Calu3 (cell line): ENCODE results near the gene PTPRN2. TPM values are rescaled to one million over a fixed set of nuclear protein-coding genes. Genes with fewer than 3 reads are reported as not detected.

Source experiments
- BruUV-seq: library from RNA; stranded (reverse); fragments of 400-500 nt; replicated peaks from 2 replicates; lab custom pipeline; 2021; lab: Mats Ljungman, UMichigan
- CTCF ChIA-PET: fragments of 300-600 bp; sonication (Branson Sonifier 250); formaldehyde crosslinking; loops from one replicate; lab custom pipeline; 2022; ENCODE audit warnings: antibody characterized with exemption; lab: Charles Lee
- DNase-seq: peaks from one replicate; pipeline ENCODE4 v3.0.0; 2022
- H3K27ac Mint-ChIP-seq: one replicate; pipeline ENCODE4 v1.8.0; 2022; ENCODE audit warnings: mixed read lengths; ENCODE audit not compliant: unreplicated experiment
- H3K27me3 Mint-ChIP-seq: one replicate; pipeline ENCODE4 v1.8.0; 2022; ENCODE audit warnings: mixed read lengths; ENCODE audit not compliant: unreplicated experiment
- H3K36me3 Mint-ChIP-seq: one replicate; pipeline ENCODE4 v1.8.0; 2022; ENCODE audit warnings: mild to moderate bottlenecking, moderate library complexity, mixed read lengths; ENCODE audit not compliant: insufficient read depth, unreplicated experiment
- H3K4me1 Mint-ChIP-seq: one replicate; pipeline ENCODE4 v1.8.0; 2022; ENCODE audit warnings: mild to moderate bottlenecking, low read depth, mixed read lengths; ENCODE audit not compliant: unreplicated experiment
- H3K4me3 Mint-ChIP-seq: one replicate; pipeline ENCODE4 v1.8.0; 2022; ENCODE audit warnings: mild to moderate bottlenecking, low read depth, moderate library complexity, mixed read lengths; ENCODE audit not compliant: unreplicated experiment
- H3K9me3 Mint-ChIP-seq: one replicate; pipeline ENCODE4 v1.8.0; 2022; ENCODE audit warnings: low read depth, mixed read lengths; ENCODE audit not compliant: unreplicated experiment
- CTCF ChIP-seq: fragments of 200-600 bp; IDR thresholded peaks from one replicate; pipeline ENCODE4 v1.8.0; 2022; ENCODE audit warnings: antibody characterized with exemption; ENCODE audit not compliant: unreplicated experiment
- intact Hi-C: fragments of 100-400 bp; cut with micrococcal nuclease; formaldehyde crosslinking; loops from one replicate; pipeline ENCODE4 v1.10.0; 2022; ENCODE audit not compliant: unreplicated experiment
- total RNA-seq: library from RNA; stranded (reverse); gene quantifications from 2 replicates; pipeline ENCODE4 v1.2.3, GENCODE V29; 2022

Gene PTPRN2
- total RNA-seq, 1 experiment from 2014 or later: 2.0 TPM

DNA sequence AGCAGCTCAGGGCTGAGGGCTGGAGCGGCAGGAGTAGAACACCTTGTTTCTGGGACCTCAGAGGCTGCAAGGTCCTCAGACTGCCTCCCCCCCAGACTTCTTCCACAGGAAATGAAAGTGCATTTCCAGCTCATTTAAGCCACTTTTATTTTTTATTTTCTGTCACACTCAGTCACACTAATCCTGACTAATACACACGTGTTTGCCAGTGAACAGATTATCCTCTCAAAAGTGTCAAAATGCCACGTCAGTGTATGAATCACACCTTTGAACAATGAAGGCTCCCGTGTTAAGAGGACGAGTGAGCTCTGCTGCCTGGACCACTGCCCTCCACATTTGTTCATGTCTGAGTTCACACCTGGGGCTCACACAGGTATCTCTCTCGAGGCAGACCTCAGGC is 762.3 kb downstream of the PTPRN2 start:
- Mint-ChIP-seq H3K4me3 (no peak overlapping the region), H3K27me3 (no peaks in the 10 kb centered on the region), H3K27ac (no peak overlapping the region), H3K4me1 (no peaks in the 10 kb centered on the region), H3K36me3 (no peaks in the 10 kb centered on the region), H3K9me3 (peaks cover 5% of the 10 kb centered on the region)
- CTCF ChIA-PET: no interaction called here
- no peak for DNase-seq
- intact Hi-C loops: no loop called here
- TF ChIP-seq CTCF: no peak
- no TSS peak for BruUV-seq

- DNase-seq: no peak
- Mint-ChIP-seq H3K27me3 (no peaks in the 10 kb centered on the region), H3K9me3 (peaks cover 5% of the 10 kb centered on the region), H3K4me3 (no peak overlapping the region), H3K4me1 (no peaks in the 10 kb centered on the region), H3K27ac (no peak overlapping the region), H3K36me3 (no peaks in the 10 kb centered on the region)
- TF ChIP-seq CTCF: no peak
- BruUV-seq: no TSS peak
- intact Hi-C loops: no loop called here
- CTCF ChIA-PET: no interaction called here
Measured at GRCh38 chr7:157824819-157825121, 762.9 kb downstream of the PTPRN2 start.

GRCh38 chr7:157824011-157824818 is 763.4 kb downstream of the PTPRN2 start:
- H3K9me3 Mint-ChIP-seq: peaks cover 3% of the 10 kb centered on the region
- no peaks in the 10 kb centered on the region for H3K27me3 Mint-ChIP-seq
- H3K36me3 Mint-ChIP-seq: no peaks in the 10 kb centered on the region
- H3K27ac Mint-ChIP-seq: no peak overlapping the region
- BruUV-seq: no TSS peak
- no peak for TF ChIP-seq CTCF
- H3K4me3 Mint-ChIP-seq: no peak overlapping the region
- intact Hi-C loops: no loop called here
- CTCF ChIA-PET: no interaction called here
- no peak for DNase-seq
- no peaks in the 10 kb centered on the region for H3K4me1 Mint-ChIP-seq

GRCh38 chr7:157822688-157823031 is 765.0 kb downstream of the PTPRN2 start:
- H3K4me1 Mint-ChIP-seq: no peaks in the 10 kb centered on the region
- peaks cover 6% of the 10 kb centered on the region for H3K9me3 Mint-ChIP-seq
- H3K36me3 Mint-ChIP-seq: no peaks in the 10 kb centered on the region
- intact Hi-C loops: no loop called here
- no peak for DNase-seq
- no TSS peak for BruUV-seq
- no peak overlapping the region for H3K27ac Mint-ChIP-seq
- H3K4me3 Mint-ChIP-seq: no peak overlapping the region
- CTCF ChIA-PET: no interaction called here
- H3K27me3 Mint-ChIP-seq: no peaks in the 10 kb centered on the region
- TF ChIP-seq CTCF: no peak
